OCI-LY1 (cell line): ENCODE results near the gene SDK1.

Experiments used
- H2AFZ ChIP-seq: fragments of 200-600 bp; sonication (generic), shearing (Covaris generic); 2 replicates; pipeline ENCODE4 v1.6.0; 2014; ENCODE audit warnings: antibody characterized with exemption, mild to moderate bottlenecking, low read length
- H3F3A ChIP-seq: fragments of 200-600 bp; sonication (generic), shearing (Covaris generic); 2 replicates; pipeline ENCODE4 v1.6.0; 2014; ENCODE audit warnings: mild to moderate bottlenecking, antibody characterized with exemption, low read length, moderate library complexity; ENCODE audit not compliant: insufficient read depth
- H3K27ac ChIP-seq: fragments of 200-600 bp; sonication (generic); 2 replicates; pipeline ENCODE4 v1.5.1; 2014; ENCODE audit warnings: low read length, mixed run types, mild to moderate bottlenecking, low read depth; ENCODE audit not compliant: poor library complexity, severe bottlenecking
- H3K27me3 ChIP-seq: fragments of 200-600 bp; sonication (generic); 2 replicates; pipeline ENCODE4 v1.6.0; 2014; ENCODE audit warnings: antibody characterized with exemption, mild to moderate bottlenecking, low read length, moderate library complexity; ENCODE audit not compliant: insufficient read depth
- H3K36me3 ChIP-seq: fragments of 200-600 bp; sonication (generic); 2 replicates; pipeline ENCODE4 v1.6.1; 2014; ENCODE audit warnings: mild to moderate bottlenecking, antibody characterized with exemption, low read length, moderate library complexity, mixed read lengths; ENCODE audit not compliant: insufficient read depth
- H3K4me1 ChIP-seq: fragments of 200-600 bp; sonication (generic); 2 replicates; pipeline ENCODE4 v1.5.1; 2014; ENCODE audit warnings: mild to moderate bottlenecking, low read length, moderate library complexity; ENCODE audit not compliant: insufficient read depth, severe bottlenecking
- H3K4me2 ChIP-seq: fragments of 200-600 bp; sonication (generic), shearing (Covaris generic); 2 replicates; pipeline ENCODE4 v1.6.1; 2014; ENCODE audit warnings: low read length
- H3K4me3 ChIP-seq: fragments of 200-600 bp; sonication (generic); 2 replicates; pipeline ENCODE4 v1.5.1; 2014; ENCODE audit warnings: low read length, low read depth, mild to moderate bottlenecking, mixed read lengths; ENCODE audit not compliant: poor library complexity, severe bottlenecking
- H3K79me2 ChIP-seq: fragments of 200-600 bp; shearing (Covaris generic); 2 replicates; pipeline ENCODE4 v1.6.1; 2016; ENCODE audit warnings: mixed run types, low read length, mixed read lengths; ENCODE audit not compliant: insufficient read depth
- H3K9ac ChIP-seq: fragments of 200-600 bp; sonication (generic), shearing (Covaris generic); 2 replicates; pipeline ENCODE4 v1.6.1; 2014; ENCODE audit warnings: mild to moderate bottlenecking, low read length, mixed read lengths
- H3K9me2 ChIP-seq: fragments of 200-600 bp; sonication (generic), shearing (Covaris generic); 2 replicates; pipeline ENCODE4 v1.6.1; 2014; ENCODE audit warnings: low read depth, mild to moderate bottlenecking, low read length, mixed read lengths
- H3K9me3 ChIP-seq: fragments of 200-600 bp; shearing (Covaris generic); 2 replicates; pipeline ENCODE4 v1.6.1; 2014; ENCODE audit warnings: low read length, mixed read lengths
- H4K20me1 ChIP-seq: fragments of 200-600 bp; sonication (generic), shearing (Covaris generic); 2 replicates; pipeline ENCODE4 v1.6.0; 2016; ENCODE audit warnings: mild to moderate bottlenecking, low read length; ENCODE audit not compliant: insufficient read depth
- EZH2 ChIP-seq: fragments of 200-600 bp; sonication (generic), shearing (Covaris generic); IDR thresholded peaks from 2 replicates; pipeline ENCODE4 v1.8.0; 2017; ENCODE audit warnings: borderline replicate concordance, mixed run types, mild to moderate bottlenecking, antibody characterized with exemption, low read length, moderate library complexity, mixed read lengths
- TF ChIP-seq, protein P1 (sequence below): fragments of 200-600 bp; sonication (generic), shearing (Covaris generic); IDR thresholded peaks from 2 replicates; pipeline ENCODE4 v1.5.1; 2017; ENCODE audit warnings: mild to moderate bottlenecking, antibody characterized with exemption, low read length, moderate library complexity, mixed read lengths

SDK1 gene

DNA sequence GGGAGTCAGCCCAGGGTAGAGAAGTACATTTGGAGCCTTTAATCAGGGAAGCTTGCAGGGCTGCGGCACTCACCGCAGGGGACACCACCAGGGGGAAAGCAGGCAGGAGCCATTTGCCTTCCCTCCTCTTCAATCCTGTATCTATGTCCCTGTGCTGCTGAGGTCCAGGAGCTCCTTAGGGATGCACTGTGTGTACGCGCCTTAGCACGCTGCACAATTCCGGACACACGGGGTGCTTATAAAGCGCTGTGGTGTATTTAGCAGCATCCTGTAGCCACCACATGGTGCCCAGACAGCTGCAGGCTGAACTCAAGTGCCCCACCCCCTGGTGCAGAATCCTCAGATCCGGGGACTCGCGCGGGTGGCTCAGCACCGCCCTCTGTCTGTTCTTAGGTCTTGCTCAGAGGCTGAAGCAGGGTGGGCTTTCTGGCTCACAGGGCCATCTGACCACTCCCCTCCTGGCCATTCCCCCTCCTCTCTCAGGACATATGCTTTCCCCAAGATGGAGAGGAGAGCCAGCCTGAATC lies 421.4 kb downstream of the SDK1 start:
- H3K9me2 ChIP-seq = no peaks in the 10 kb centered on the region
- no peak overlapping the region for H3K9ac ChIP-seq
- H3K4me1 ChIP-seq = no peaks in the 10 kb centered on the region
- no peaks in the 10 kb centered on the region for H3K36me3 ChIP-seq
- no peaks in the 10 kb centered on the region for H3F3A ChIP-seq
- no peak overlapping the region for H3K4me2 ChIP-seq
- no peaks in the 10 kb centered on the region for H3K27me3 ChIP-seq
- H2AFZ ChIP-seq = no peak overlapping the region
- H3K79me2 ChIP-seq = no peaks in the 10 kb centered on the region
- no peak overlapping the region for H3K27ac ChIP-seq
- TF ChIP-seq EZH2 = no peak
- TF ChIP-seq, protein P1, sequence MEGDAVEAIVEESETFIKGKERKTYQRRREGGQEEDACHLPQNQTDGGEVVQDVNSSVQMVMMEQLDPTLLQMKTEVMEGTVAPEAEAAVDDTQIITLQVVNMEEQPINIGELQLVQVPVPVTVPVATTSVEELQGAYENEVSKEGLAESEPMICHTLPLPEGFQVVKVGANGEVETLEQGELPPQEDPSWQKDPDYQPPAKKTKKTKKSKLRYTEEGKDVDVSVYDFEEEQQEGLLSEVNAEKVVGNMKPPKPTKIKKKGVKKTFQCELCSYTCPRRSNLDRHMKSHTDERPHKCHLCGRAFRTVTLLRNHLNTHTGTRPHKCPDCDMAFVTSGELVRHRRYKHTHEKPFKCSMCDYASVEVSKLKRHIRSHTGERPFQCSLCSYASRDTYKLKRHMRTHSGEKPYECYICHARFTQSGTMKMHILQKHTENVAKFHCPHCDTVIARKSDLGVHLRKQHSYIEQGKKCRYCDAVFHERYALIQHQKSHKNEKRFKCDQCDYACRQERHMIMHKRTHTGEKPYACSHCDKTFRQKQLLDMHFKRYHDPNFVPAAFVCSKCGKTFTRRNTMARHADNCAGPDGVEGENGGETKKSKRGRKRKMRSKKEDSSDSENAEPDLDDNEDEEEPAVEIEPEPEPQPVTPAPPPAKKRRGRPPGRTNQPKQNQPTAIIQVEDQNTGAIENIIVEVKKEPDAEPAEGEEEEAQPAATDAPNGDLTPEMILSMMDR = peak; percentile 14; the same call in 1 of the 2 replicates
- no peak overlapping the region for H3K4me3 ChIP-seq
- H3K9me3 ChIP-seq = no peaks in the 10 kb centered on the region
- H4K20me1 ChIP-seq = no peaks in the 10 kb centered on the region

DNA sequence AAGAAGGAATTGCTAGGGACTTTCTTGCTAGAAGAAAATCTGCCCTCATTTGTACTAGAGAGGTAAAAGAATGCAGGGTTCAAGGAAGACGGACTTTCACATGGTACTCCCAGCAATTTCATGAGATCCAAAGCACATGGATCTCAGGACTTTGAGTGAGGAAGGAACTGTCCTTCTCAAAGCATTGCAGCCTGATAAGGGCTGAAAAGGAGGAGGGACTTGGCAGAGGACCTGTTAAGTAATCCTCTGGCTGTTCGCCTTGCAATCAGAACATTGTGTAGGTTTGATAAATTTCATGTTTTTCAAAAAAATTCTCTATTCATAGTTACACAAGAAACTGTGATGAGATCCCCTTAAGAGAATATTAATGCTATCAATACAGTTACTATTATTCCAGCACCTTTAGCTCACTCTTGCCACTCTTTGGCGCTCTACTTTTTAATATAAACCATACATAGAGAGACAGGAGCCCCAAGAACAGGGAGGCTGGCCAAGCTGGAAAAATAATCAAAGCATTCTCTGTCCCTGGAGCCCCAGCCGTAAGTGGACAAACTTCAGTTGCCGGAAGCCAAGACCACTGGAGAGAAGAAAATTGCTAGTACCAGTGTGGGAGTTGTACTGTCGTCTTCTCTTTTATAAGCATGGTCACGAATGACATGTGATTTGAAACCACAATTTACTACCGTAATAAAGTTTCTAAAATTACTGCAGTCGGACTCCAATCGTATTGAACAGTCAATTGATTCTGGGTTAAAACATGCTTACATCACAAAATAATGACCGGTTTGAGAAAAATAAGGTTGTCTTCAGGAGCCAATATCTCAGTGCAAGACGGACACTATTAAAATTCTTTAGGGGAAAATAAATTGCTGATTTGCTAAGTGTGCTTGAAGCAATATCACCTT lies 424.4 kb downstream of the SDK1 start:
- peaks cover 1% of the 10 kb centered on the region; the same call in 1 of the 2 replicates for H3K36me3 ChIP-seq
- no peak overlapping the region for H2AFZ ChIP-seq
- H3K4me2 ChIP-seq = no peak overlapping the region
- no peaks in the 10 kb centered on the region for H3K79me2 ChIP-seq
- no peak overlapping the region for H3K4me3 ChIP-seq
- no peaks in the 10 kb centered on the region for H3F3A ChIP-seq
- no peak overlapping the region for H3K27ac ChIP-seq
- no peaks in the 10 kb centered on the region for H4K20me1 ChIP-seq
- no peak for TF ChIP-seq EZH2
- TF ChIP-seq, protein P1 = no peak
- no peaks in the 10 kb centered on the region for H3K9me2 ChIP-seq
- H3K27me3 ChIP-seq = no peaks in the 10 kb centered on the region
- no peaks in the 10 kb centered on the region for H3K4me1 ChIP-seq
- no peak overlapping the region for H3K9ac ChIP-seq
- no peaks in the 10 kb centered on the region for H3K9me3 ChIP-seq

DNA sequence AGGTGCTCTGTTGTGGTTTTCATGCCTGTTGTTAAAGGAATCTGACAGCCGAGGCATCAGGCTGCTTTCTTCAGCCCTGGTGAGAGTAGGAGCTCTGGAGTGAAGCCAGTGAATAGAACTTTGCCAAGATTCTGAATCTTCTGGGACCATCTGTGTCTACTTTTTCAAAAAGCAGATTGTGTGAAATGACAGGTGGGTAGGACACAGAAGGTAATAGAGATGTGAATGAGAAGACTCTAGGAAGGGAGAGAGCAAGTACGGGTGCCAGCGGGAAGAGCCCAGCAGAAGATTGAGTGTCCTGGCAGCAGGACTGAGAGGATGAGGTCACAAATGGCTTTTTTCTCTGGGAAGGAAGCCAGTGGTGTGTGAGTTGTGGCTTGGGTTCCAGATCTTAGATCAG lies 429.2 kb downstream of the SDK1 start:
- H3K4me1 ChIP-seq = no peaks in the 10 kb centered on the region
- H3K9me2 ChIP-seq = no peaks in the 10 kb centered on the region
- no peak overlapping the region for H3K4me3 ChIP-seq
- H3K4me2 ChIP-seq = no peak overlapping the region
- H3K27ac ChIP-seq = no peak overlapping the region
- H3K9ac ChIP-seq = no peak overlapping the region
- H3K9me3 ChIP-seq = 0 out of 2 replicates have a peak, but pooled peaks cover 3% of the 10 kb centered on the region
- no peaks in the 10 kb centered on the region for H4K20me1 ChIP-seq
- no peak overlapping the region for H2AFZ ChIP-seq
- TF ChIP-seq, protein P1 = no peak
- no peak for TF ChIP-seq EZH2
- H3F3A ChIP-seq = no peaks in the 10 kb centered on the region
- H3K79me2 ChIP-seq = no peaks in the 10 kb centered on the region
- no peaks in the 10 kb centered on the region for H3K27me3 ChIP-seq
- H3K36me3 ChIP-seq = peaks cover 20% of the 10 kb centered on the region
